Measurements from ENCODE around the gene MIA.
"Not testable (repeated sequence)": the region's sequence is repeated elsewhere in the genome, so short reads cannot be mapped to it uniquely, and the experiment has no call there.

Gene MIA

DNA sequence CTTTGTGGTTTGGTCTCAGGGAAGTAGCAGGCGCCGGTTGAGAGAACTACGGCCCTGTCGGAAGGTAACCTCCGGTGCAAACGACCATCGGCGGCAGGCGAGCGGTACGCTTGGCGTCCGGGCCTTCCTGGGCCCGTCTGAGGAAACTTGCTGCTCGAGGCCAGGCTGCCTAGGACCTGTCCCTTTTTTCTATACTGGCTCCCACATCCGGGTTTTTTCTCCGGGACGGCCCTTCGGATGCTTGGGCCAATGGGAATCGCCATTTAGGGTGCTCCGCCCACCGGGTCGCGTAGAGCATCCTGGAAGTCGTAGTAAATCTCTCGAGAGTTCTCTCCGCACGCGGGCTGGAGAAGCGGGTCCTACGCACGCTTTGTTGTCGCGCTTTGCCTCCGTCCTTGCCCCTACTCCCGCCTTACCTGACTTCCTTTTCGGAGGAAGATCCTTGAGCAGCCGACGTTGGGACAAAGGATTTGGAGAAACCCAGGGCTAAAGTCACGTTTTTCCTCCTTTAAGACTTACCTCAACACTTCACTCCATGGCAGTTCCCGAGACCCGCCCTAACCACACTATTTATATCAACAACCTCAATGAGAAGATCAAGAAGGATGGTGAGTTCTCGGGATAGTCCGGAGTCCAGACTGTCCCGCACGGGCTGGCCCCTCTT is 24.3 kb upstream of the MIA start, which contains the start of gene SNRPA:
Gene SNRPA, plus strand, starts transcription at position 330 of the 664 bp plus-strand sequence. Its CDS starts 206 bp downstream, at position 536.
- DNase-seq: peak; percentile 94

DNA sequence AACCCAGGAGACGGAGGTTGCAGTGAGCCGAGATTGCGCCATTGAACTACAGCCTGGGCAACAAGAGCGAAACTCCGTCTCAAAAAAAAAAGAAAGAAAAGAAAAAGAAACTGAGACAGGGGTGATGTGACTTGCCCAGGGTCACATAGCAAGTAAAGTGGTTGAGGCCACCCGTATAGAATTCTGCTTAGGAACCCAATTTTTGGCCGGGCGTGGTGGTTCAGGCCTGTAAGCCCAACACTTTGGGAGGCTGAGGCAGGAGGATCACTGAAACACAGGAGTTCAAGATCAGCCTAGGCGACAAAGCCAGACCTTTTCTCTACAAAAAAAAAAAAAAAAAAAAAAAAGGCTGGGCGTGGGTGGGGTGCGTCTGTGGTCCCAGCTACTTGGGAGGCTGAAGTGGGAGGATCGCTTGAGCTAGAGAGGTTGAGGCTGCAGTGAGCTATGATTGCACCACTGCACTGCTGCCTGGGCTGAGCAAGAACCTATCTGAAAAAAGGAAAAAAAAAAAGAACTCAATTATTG is 23.0 kb upstream of the MIA start:
- DNase-seq: no peak

DNA sequence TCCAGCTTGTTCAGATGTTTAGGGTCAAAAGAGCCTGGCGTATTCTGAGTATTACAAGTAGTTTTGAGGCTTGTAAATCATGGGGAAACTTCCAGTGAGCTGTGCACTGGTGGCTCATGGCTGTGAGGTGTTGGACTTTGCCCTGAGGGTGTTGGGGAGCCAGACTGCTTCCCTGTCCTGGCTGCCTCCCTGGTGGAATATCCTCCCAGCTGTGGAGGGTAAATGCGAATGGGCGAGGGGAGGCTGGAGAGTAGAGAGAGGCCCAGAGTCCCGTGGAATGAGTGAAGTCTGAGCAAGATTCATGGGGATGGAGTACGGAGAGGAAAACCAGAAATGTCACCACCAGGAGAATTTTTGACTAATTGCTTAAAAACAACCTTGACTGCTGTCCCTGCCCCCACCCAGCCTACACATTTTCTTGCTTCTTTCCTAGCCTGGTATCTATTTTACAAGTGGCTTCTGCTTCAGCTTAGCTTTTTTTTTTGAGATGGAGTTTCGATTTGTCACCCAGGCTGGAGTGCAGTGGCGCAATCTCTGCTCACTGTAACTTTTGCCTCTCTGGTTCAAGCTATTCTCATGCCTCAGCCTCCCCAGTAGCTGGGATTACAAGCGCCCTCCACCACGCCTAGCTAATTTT is 20.6 kb upstream of the MIA start:
- no peak for DNase-seq

DNA sequence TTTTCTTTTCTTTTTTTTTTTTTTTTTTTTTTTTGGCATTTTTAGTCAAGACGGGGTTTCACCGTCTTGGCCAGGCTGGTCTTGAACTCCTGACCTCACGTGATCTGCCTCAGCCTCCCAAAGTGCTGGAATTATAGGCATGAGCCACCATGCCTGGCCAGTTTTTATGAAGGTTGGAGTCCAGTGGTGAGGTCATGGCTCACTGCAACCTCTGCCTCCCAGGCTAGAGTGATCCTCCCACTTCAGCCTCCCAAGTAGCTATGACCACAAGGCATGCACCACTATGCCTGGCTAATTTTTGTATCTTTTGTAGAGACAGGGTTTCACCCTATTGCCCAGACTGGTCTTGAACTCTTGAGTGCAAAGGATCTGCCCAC is 20.1 kb upstream of the MIA start:
- no peak for DNase-seq

DNA sequence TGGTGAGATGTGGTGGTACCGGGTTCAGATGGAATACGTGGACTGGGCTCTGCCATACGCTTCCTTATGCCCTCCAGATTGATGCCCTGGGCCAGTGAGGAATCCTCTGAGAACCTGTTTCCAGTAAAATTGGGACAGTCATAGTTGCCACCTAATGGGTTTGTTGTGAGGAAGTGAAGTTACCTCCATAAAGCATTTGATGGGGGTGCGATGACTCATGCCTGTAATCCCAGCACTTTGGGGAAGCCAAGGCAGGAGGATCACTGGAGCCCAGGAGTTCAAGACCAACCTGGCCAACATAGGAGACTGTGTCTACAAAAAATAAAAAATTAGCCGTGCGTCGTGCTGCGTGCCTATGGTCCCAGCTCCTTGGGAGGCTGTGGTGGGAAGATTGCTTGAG is 19.5 kb upstream of the MIA start:
- DNase-seq: no peak

DNA sequence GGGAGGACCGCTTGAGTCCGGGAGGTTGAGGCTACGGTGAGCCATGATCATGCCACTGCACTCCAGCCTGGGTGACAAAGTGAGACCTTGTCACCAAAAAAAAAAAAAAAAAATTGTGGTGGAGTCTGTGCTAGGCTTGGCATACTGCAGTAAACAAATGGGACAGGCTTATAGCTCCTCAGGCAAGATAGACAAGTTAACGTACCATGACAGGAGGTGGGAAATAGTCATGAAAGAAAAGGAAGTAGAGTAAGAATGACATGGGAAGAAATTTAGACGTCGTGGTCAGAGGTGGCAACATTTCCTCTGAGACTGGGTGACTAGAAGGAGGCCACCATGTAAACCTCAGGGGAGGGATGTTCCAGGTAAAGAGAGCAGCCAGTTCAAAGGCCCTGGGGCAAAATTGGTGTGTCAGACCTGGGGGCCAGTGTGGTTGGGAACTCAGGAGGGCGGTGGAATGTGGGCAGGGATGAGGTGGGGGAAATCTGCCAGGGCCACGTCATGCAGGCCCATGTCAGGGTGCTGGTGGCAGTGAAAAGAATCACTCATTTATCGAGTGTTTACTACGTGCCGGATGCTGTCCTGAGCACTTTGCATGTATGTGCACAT is 18.7 kb upstream of the MIA start:
- DNase-seq: no peak

DNA sequence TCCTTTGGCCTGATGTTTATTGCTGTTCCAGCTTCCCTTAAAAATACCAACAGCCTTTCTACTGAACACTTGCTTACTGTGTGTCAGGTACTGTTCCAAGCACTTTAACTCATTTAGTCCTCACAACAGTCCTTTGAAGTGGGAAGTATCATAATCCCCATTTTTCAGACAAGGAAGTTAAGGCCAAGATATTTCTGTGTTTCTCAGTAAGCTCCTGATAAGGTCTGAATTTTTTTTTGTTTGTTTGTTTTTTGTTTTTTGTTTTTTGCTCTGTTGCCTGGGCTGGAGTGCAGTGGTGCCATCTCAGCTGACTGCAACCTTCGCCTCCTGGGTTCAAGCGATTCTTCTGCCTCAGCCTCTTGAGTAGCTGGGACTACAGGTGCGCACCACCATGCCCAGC is 16.8 kb upstream of the MIA start:
- DNase-seq: no peak

DNA sequence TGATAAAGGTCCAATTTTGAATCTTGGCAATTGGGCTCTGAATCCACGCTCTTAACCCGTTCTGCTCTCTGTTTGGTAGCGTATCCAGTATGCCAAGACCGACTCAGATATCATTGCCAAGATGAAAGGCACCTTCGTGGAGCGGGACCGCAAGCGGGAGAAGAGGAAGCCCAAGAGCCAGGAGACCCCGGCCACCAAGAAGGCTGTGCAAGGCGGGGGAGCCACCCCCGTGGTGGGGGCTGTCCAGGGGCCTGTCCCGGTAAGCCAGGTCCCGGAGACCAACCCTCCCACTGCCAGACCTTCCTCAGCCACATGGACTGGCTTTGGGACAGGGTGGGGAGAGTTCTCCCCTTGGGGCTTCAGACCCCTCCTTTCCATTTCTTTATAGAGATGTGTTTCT is 16.0 kb upstream of the MIA start:
- DNase-seq: no peak

DNA sequence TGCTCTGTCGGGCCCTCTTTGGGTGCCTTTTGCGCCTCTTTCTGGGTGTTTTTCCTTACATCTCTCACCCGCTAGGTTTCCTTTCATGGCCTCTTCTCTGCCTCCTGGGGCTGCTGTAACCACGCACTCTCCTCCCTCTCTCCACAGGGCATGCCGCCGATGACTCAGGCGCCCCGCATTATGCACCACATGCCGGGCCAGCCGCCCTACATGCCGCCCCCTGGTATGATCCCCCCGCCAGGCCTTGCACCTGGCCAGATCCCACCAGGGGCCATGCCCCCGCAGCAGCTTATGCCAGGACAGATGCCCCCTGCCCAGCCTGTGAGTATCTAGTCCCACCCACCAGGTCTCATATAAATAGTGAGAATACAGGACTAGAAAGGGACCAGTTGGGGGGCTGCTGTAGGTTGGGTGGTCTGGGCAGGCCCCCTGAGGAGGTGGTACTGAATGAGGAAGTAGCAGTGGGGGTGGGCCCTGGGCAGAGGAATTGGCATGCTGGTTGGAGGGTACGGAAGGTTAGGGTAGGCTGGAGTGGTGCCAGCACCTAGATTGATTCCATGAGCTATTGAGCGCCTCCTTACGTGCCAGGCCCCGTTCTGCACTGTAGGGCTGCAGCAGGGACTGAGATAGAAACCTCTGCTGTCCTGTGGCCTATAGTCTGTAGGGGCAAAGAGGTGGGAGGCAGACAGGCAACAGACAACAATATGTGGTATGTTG is 12.4 kb upstream of the MIA start:
- DNase-seq: no peak

DNA sequence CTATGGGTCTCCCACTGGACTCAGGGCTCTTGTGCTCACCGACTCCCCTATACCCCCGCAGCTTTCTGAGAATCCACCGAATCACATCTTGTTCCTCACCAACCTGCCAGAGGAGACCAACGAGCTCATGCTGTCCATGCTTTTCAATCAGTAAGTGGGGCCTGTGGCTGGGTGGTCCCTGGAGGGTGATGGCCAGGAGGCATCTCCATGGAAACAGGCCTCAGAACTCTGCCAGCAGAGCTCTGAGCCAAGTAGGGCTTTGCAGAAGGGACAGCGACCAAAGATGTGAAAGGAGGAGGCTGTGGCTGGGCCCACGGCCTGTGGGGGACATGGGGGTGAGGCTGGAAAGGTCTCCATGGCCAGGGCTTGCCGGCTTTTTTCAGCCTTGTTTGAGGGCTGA is 11.8 kb upstream of the MIA start:
- no peak for DNase-seq

DNA sequence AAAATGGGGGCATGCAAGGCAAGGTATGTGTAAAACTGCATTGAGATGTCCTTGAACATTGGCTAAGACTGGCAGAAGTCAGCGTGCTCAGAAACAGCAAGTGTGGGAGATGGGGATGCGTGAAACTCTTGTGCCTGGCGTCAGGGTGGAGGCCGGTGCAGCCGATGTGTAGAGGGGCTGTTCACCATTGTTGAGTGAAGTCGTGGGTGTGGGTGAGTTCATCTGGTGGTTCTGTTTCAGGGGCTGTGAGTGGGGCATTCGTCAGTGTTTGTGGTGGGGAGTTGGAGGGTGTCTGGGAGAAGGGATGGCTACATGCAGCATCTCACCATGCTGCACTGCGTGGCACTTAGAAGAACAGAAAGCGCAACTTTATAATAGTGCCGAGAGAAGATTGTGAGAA is 11.4 kb upstream of the MIA start:
- DNase-seq: no peak

DNA sequence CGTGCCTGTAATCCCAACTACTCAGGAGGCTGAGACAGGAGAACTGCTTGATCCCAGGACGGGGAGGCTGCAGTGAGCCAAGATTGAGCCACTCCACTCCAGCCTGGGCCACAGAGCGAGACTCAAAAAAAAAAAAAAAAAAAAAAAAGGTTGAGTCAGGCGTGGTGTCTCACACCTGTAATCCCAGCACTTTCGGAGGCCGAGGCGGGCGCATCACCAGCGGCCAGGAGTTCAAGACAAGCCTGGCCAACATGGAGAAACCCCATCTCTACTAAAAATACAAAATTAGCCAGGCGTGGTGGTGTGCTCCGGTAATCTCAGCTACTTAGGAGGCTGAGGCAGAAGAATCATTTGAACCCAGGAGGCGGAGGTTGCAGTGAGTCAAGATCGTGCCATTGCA is 8.9 kb upstream of the MIA start:
- DNase-seq: not testable (repeated sequence)

DNA sequence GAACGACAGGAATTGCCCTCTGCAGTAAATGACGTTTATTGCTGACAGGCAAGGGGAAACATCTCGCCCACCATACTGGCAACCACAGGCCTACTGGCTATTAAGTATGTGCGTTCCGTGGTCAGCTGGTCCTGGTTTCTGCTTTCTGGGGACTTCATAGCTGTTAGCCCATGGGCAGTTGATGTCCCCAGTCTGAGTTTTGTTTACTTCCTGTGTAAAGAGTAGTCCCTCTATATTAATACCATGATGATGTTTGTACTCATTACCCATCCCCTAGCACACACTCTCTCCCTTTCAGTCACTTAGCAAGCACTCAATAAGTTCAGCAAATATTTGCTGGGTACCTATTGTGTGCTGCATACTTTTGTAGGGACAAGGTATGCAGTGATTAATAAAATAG is 6.5 kb upstream of the MIA start:
- no peak for DNase-seq

DNA sequence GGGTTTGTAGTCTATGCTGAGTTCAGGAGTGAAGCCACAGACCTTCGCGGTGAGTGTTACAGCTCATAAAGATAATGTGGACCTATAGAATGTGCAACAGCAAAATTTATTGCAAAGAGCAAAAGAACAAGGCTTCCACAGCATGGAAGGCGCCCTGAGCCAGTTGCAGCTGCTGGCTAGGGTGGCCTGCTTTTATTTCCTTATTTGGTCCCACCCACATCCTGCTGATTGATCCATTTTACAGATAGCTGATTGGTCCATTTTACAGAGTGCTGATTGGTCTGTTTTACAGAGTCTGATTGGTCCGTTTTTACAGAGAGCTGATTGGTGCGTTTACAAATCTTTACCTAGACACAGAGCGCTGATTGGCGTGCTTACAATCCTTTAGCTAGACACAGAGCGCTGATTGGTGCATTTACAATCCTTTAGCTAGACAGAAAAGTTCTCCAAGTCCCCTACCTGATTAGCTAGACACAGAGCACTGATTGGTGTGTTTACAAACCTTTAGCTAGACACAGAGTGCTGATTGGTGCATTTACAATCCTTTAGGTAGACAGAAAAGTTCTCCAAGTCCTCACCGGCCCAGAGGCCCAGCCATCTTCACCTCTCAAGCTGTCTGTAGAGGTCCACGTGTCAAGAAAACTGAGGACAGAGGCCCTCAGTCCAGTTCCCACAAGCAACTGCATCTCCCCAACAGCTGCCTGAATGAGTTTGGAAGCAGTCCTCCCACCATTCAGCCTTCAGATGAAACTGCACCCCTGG is 4.0 kb upstream of the MIA start:
- DNase-seq: not testable (repeated sequence)

DNA sequence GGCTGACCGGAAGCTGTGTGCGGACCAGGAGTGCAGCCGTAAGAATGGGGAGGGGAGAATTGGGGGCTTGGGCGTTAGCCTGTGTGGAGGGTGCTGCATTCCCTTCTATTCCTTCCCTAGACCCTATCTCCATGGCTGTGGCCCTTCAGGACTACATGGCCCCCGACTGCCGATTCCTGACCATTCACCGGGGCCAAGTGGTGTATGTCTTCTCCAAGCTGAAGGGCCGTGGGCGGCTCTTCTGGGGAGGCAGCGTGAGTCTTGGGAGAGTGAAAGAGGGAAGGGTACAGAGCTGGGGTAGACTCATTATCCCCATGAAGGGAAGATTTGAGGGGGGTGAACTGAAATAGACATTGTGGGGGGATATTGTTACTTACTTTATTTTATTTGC is 306 bp downstream of the MIA start:
- DNase-seq: no peak

DNA sequence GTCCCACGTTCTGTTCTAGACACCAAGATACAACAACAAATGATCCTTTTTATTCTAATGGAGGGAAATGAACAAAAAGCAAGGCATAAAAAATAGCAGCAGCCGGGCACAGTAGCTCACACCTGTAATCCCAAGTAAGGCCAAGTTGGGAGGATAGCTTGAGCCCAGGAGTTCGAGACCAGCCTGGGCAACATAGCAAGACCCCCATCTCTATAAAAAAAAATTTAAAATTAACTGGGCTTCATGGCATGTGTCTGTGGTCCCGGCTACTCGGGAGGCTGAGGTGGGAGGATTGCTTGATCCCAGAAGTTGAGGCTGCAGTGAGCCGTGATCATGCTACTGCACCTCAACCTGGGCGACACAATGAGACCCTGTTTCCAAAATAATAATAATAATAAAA is 1.0 kb downstream of the MIA start:
- DNase-seq: no peak

DNA sequence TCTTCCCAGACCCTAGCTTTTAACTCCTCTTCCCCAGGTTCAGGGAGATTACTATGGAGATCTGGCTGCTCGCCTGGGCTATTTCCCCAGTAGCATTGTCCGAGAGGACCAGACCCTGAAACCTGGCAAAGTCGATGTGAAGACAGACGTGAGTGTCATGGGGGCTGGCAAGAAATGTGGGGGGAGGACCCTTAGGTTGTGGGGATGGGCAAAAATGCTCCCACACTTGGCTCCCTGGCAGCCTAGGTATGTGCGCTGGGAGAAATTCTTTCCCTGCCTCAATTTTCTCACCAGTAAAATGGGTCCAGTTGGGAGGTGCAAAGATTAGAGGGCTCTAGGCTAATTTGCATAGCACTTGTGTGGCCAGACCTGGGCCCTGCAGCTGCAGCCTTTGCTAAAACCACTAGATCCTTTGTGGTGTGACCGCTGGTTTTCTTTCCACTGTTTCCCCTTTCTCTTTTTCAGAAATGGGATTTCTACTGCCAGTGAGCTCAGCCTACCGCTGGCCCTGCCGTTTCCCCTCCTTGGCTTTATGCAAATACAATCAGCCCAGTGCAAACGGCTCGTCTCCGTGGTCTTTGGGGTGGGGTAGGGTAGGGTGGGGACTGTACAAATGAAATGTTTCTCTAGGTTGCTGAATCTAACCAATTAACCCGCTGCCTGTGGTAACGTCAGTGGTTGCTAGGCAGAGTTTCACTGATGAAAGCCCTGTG is 1.8 kb downstream of the MIA start:
- peak; percentile 77 for DNase-seq

DNA sequence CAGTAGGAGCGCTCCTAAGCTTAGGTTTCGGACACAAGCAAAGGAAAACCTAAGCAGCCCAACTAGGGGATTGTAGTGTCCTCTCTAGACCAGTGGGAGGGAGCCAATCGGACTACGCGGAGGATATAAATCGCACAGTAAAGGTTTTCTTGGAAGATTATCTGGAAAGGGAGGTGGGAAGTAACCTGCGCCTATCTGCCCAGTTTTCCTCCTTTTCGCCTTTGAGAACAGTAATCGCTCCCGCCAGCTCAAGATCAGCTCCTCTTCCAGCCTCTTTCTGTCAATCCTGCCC is 2.3 kb downstream of the MIA start:
- no peak for DNase-seq

DNA sequence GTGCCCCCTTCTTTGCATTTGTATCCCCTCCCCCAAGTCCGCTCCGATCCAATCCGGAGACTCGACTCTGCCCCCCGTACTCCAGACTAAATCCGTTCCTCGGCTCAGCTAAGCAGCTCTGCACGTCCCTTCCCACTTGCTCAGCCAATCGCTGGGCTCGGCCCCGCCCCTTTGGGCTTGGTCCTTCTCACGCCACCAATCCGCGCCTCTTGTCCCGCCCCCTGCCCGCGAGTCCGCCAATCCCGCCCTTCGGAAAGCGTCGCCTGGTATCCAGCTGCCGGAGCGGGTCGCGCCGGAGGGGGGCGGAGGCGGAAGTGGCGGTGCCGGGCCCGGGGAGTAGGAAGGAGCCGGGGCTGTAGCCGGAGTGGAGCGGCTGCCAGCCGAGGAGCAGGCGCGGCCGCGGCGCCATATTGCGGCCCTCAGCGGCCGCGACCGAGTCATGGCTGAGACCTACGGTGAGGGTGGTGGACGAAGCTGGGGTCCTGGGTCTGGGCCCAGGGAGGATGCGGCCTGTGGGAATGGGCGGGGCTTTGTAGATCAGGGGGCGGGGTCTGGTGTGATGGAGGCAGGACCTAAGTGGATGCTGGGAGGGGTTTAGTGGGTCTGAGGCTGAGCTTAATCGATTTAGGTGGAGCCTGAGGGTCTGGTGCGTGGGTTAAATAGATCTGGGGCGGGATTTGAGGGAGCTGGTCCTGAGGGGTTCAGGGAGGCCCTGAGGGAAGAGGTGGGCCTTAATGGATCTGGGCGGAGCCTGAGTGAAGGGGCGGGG is 2.8 kb downstream of the MIA start, which contains the start of gene RAB4B:
Gene RAB4B, plus strand, starts transcription at position 311 of the 769 bp plus-strand sequence. Its CDS starts 129 bp downstream, at position 440.
- peak; percentile 97 for DNase-seq

DNA sequence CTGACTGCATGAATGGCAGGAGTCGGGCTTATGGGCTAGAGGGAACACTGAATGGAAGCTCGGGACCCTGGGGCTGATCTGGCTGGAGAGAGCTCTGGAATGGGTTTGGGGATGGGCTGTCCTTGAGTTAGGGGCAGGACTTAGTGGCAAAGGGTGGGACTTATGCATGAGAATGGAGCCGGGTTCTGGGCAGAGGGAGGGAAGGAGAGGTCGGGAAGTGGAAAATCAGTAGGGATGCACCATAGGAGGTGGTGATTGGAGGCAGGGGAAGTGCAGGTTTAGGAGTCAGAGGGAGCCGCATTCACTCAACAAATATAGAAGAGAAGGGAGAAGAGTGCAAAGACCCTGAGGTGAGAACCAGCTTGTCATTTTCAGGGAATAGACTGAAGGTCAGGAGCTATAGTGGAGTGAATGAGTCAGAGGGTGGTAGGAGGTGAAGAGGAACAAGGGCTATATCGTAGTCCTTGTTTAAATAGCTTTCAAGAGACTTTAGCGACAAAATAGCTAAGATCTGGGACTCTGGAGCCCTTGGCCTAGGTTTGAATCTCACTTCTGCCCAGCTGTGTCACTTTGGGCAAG is 3.5 kb downstream of the MIA start:
- DNase-seq: no peak

DNA sequence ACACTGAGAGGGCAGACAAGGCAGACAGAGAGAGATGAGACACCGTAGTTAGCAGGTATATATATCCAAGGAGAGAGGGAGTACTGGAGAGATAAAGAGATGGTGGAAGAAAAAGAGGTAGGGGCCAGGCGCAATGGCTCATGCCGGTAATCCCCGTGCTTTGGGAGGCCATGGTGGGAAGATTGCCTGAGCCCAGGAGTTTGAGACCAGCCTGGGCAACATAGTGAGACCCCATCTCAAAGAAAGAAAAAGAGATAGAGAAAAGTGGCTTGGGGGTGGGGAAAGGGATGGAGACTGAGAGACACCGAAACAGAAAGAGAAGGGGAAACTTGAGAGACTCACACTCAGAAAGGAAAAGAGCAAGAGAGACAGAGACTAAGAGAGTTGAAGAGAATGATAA is 5.3 kb downstream of the MIA start:
- DNase-seq: no peak
